SK-N-MC (cell line): ENCODE data around the gene PI4KA.

Source experiments
- EZH2 ChIP-seq: fragments of 200-600 bp; sonication (generic); IDR thresholded peaks from one replicate; pipeline ENCODE4 v1.6.1; 2017; ENCODE audit warnings: antibody characterized with exemption
- POLR2AphosphoS5 ChIP-seq: IDR thresholded peaks from 2 replicates; pipeline ENCODE4 v1.6.1; 2012; ENCODE audit warnings: mild to moderate bottlenecking, low read depth, low read length, borderline replicate concordance

GRCh38 chr22:20858615-20859416 is at the start of gene PI4KA, which contains the start of gene SNAP29:
- TF ChIP-seq EZH2, result no peak
- TF ChIP-seq POLR2AphosphoS5, result peak; percentile 70
